NOMO-1 treated with dmso at 0.1 percent for 144 hours (cell line): Measurements from ENCODE around the gene FLT3.
A peak's percentile ranks its signal among the peaks of the same experiment; 100 is the strongest.

Experiments used
- DNase-seq: peaks from one replicate; lab custom pipeline; 2025; ENCODE audit not compliant: unreplicated experiment; lab: John Stamatoyannopoulos, UW

Gene FLT3

DNA sequence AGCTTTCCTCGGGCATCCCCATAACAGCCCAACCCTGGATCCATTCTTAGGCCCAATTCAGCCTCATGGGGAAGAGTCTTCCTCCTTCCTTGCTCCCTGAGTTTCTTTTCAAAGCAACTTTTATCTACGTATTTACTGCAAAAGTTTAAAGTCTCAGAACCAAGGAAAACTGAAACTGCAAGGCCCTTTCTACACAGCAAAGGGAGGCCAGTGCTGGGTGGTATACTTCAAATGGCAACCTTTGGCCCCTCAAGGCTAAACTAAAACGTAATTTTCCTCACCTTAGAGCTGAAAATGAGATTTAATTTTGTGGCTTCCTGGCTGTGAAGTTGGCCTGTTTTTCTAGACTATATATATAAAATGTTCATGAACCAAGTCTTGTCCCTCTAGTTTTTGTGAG lies 136.9 kb downstream of the FLT3 start:
- DNase-seq = no peak

DNA sequence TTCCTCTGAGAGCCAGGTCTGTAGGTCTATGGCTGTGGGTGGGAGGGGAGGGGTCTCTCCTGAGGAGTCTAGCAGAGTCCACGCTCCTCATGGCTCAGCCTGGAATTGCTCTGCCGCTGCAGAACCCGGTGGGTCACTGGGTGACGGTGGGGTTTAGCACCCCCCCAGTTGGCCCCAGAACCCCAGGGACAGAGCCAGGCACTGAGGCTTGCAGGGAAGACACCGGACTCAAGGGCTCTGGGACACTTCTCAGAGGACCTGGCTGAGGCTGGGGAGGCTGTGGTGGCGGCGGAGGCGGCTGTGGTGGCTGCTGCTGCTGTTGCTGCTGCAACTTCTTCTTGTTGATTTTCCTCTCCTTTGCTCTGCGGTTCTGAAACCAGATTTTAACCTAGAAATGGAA lies 137.4 kb downstream of the FLT3 start:
- DNase-seq = no peak

GRCh38 chr13:27962128-27962841 lies 138.1 kb downstream of the FLT3 start:
- DNase-seq = no peak

DNA sequence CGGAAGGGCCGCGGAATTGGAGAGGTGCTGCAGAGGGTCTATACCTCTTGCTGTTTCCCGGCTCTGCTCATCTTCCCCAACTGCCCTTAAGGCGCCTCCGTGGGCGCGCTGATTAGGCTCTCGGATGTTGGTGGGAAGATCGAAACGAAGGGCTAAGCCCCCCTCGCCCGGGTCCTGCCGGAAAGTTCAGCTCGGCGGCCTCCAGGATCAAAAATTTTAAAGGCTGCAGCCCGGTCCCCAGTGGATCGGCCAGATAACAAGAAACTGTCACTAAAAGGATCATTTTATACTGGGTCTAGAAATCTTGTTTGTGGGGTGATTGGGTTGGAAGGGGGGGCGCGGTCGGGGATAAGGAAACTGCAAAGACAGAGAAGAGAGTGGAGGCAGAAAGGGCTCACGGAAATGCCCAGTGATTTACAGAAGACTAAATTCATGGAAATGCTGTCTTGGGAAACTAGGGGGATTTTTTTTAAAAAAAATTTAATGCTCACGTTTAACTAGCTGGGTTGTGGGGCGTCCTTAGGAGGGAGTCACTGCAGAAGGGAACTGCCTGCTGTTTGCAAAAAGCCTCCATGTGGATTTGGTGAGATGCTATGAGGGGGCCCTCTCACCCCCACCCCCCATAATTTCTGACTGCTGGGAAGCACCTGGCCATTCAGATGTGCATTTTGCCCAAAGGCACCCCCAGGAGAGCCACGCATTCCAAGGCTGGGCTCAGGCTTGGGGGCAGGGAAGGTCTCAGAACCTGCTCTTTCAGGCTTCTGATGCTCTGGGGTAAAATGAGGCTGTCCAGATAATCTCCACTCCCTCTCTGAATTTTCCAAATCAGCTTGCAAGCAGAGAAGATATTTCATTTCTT lies 138.9 kb downstream of the FLT3 start:
- DNase-seq = no peak

GRCh38 chr13:27960362-27961226 lies 139.8 kb downstream of the FLT3 start:
- DNase-seq = peak; percentile 58

GRCh38 chr13:27959976-27960361 lies 140.4 kb downstream of the FLT3 start:
- DNase-seq = no peak

DNA sequence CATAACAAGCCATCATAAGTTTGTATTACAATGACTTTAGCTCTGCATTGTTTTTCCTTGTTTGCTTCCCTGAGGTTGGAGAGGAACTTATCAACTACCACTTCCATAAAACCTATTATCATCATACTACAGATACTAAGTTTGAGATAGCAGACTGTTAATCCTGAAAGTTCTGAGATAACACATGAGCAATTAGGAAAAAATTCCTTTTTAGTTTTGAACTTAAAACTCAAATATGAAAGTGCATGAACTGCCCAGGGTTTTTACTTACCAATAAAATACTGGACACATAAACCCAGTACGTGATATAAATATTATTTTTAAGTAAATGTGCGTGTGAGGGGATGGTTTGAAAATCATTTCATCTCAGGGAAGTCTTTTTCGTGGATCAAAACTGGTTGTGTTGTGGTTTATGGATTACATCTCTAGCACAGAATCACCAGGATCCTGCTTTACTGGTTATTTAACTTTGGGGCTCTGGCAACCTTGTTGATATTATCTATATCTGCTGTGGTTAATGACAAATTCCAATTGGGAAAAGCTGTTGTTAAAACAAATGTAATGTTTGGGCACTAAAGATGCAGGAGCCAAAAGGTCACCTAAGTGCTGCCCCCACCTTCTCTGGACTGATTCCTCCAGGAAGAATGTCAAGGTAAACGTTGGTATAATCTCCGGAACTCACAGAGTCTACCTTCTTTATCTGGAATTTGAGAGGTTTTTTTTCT lies 143.6 kb downstream of the FLT3 start:
- no peak for DNase-seq

DNA sequence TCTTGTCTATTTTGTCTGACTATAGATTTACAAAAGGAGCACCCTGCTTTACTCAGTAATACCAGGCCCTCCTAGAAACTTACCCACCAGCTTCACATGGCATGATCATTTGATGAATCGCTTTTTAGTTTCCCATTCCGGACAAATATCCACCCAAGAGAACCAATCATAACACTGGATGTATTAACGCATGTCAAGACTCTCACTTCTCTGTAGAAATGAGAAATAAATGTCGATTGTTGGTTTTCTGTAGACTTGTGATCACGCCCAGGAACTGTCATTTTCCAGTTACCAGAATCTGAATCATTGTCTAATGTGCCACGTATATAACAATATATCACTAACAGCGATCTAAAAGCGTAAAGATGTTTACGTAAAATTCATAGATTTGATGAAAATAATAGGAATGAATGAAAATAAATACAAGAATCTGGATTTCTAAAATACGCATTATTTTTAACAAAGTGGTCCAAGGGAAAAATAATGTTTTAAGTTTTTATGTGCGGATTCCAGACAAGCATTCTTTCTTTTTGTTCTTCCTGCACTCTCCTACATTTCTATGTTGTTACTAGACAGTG lies 145.3 kb downstream of the FLT3 start:
- DNase-seq = no peak

- DNase-seq = no peak
Measured at GRCh38 chr13:27954406-27954851, 145.9 kb downstream of the FLT3 start.

GRCh38 chr13:27953676-27954405 lies 146.5 kb downstream of the FLT3 start:
- DNase-seq = peak; percentile 94
